B cell (primary cell): Measurements from ENCODE around the gene UBTD1. TPM values are rescaled to one million over a fixed set of nuclear protein-coding genes. Genes with fewer than 3 reads are reported as not detected.
"Not testable (repeated sequence)": the region's sequence is repeated elsewhere in the genome, so short reads cannot be mapped to it uniquely, and the experiment has no call there.

Experiments
- ATAC-seq: fragments of 200-7000 bp; cut with Tn5 transposase; one replicate; pipeline ENCODE4 v1.10.0; 2021; ENCODE audit warnings: low read depth, mild to moderate bottlenecking, moderate number of reproducible peaks, moderate library complexity
- CTCF ChIA-PET: fragments of 350-600 bp; sonication (Branson Sonifier 250); formaldehyde crosslinking; loops from one replicate; lab custom pipeline; 2021; ENCODE audit warnings: antibody characterized with exemption, inconsistent platforms; lab: Charles Lee
- POLR2A ChIA-PET: fragments of 350-600 bp; sonication (Branson Sonifier 250); formaldehyde crosslinking; loops from one replicate; lab custom pipeline; 2021; ENCODE audit warnings: antibody characterized with exemption; lab: Charles Lee
- DNase-seq: peaks from one replicate; pipeline ENCODE4 v3.0.0; 2013
- H2AFZ ChIP-seq: 2 replicates; pipeline ENCODE4 v1.6.1; 2012; ENCODE audit warnings: mild to moderate bottlenecking, low read depth, low read length; ENCODE audit not compliant: insufficient read depth, poor library complexity, severe bottlenecking
- H3K27ac ChIP-seq, 2 donors: 1 replicate in 1 of 2; 2 replicates in 1 of 2; pipeline ENCODE4 v1.5.1; 2012 to 2013; ENCODE audit warnings: low read length in 2 of 2, mild to moderate bottlenecking in 2 of 2, moderate library complexity in 1 of 2
- H3K27me3 ChIP-seq, 4 experiments: fragments of 200-600 bp in 1 of 4; sonication (generic) in 1 of 4; replicated peaks in 1 of 4; 1 replicate in 2 of 4; 2 replicates in 2 of 4; pipeline versions ENCODE4 v1.6.1 to v1.7.0; 2013 to 2016; ENCODE audit warnings: low read length in 3 of 4, mild to moderate bottlenecking in 2 of 4, mixed read lengths in 1 of 4, moderate library complexity in 1 of 4; ENCODE audit not compliant: insufficient read depth in 4 of 4, control insufficient read depth in 3 of 4; ENCODE audit errors: control extremely low read depth in 1 of 4
- H3K36me3 ChIP-seq, 2 experiments: replicated peaks in 1 of 2; 1 replicate in 1 of 2; 2 replicates in 1 of 2; pipeline versions ENCODE4 v1.6.1 to v1.7.1; 2013; ENCODE audit warnings: low read length in 1 of 2; ENCODE audit not compliant: insufficient read depth in 2 of 2, control insufficient read depth in 1 of 2; ENCODE audit errors: control extremely low read depth in 1 of 2, extremely low read depth in 1 of 2
- H3K4me1 ChIP-seq, 2 donors: fragments of 200-600 bp in 1 of 2; sonication (generic) in 1 of 2; 1 replicate in 1 of 2; 2 replicates in 1 of 2; pipeline versions ENCODE4 v1.5.1 to v1.6.1; 2013 to 2017; ENCODE audit warnings: low read length in 2 of 2; ENCODE audit not compliant: control insufficient read depth in 2 of 2, insufficient read depth in 2 of 2
- H3K4me2 ChIP-seq: replicated peaks from 2 replicates; pipeline ENCODE3; 2012; ENCODE audit warnings: mild to moderate bottlenecking, low read depth, low read length; ENCODE audit not compliant: poor library complexity, severe bottlenecking
- H3K4me3 ChIP-seq, 5 experiments: fragments of 200-600 bp in 1 of 5; sonication (generic) in 1 of 5; 1 replicate in 3 of 5; 2 replicates in 2 of 5; pipeline versions ENCODE4 v1.5.1 to v1.7.0; 2011 to 2016; ENCODE audit warnings: low read length in 4 of 5, mild to moderate bottlenecking in 4 of 5, low read depth in 2 of 5, control low read depth in 1 of 5, moderate library complexity in 1 of 5; ENCODE audit not compliant: insufficient read depth in 1 of 5; ENCODE audit errors: control extremely low read depth in 1 of 5, extremely low read depth in 1 of 5
- H3K79me2 ChIP-seq: fragments of 200-600 bp; sonication (generic); one replicate; pipeline ENCODE4 v1.6.0; 2016; ENCODE audit warnings: low read length; ENCODE audit not compliant: control insufficient read depth, insufficient read depth
- H3K9ac ChIP-seq: fragments of 200-600 bp; sonication (generic); 2 replicates; pipeline ENCODE4 v1.6.1; 2017; ENCODE audit warnings: mild to moderate bottlenecking, low read length, moderate library complexity
- H3K9me3 ChIP-seq, 3 donors: one replicate each; pipeline versions ENCODE4 v1.6.1 to v1.7.1; 2013; ENCODE audit warnings: low read length in 2 of 3; ENCODE audit not compliant: control insufficient read depth in 2 of 3, insufficient read depth in 1 of 3; ENCODE audit errors: control extremely low read depth in 1 of 3
- H4K20me1 ChIP-seq: 2 replicates; pipeline ENCODE4 v1.6.0; 2012; ENCODE audit warnings: mild to moderate bottlenecking, low read length; ENCODE audit not compliant: insufficient read depth, control insufficient read depth, poor library complexity, severe bottlenecking
- H3K27ac Mint-ChIP-seq: one replicate; pipeline ENCODE4 v1.8.0; 2021; ENCODE audit warnings: mixed read lengths
- H3K27me3 Mint-ChIP-seq: one replicate; pipeline ENCODE4 v1.8.0; 2021; ENCODE audit warnings: mixed read lengths
- H3K4me1 Mint-ChIP-seq: one replicate; pipeline ENCODE4 v1.8.0; 2021; ENCODE audit warnings: mixed read lengths
- H3K4me3 Mint-ChIP-seq: one replicate; pipeline ENCODE4 v1.8.0; 2021; ENCODE audit warnings: mixed read lengths
- H3K9me3 Mint-ChIP-seq: one replicate; pipeline ENCODE4 v1.8.0; 2022; ENCODE audit warnings: mixed read lengths; ENCODE audit not compliant: insufficient read depth
- EZH2 ChIP-seq: IDR thresholded peaks from 2 replicates; pipeline ENCODE4 v1.6.1; 2012; ENCODE audit warnings: borderline replicate concordance, low read depth, mild to moderate bottlenecking, moderate library complexity, low read length; ENCODE audit not compliant: insufficient read depth, poor library complexity, severe bottlenecking
- WGBS: methylation state at CpG from one replicate; pipeline ENCODE4 v1.1.5; 2013; ENCODE audit warnings: missing lambda C conversion rate; ENCODE audit not compliant: insufficient coverage; 5-methylcytosine and 5-hydroxymethylcytosine counted together
- intact Hi-C: fragments of 100-400 bp; cut with micrococcal nuclease; formaldehyde crosslinking; loops from one replicate; pipeline ENCODE4 v1.10.0; 2022
- polyA plus RNA-seq: library from polyadenylated mRNA; depleted of rRNA; stranded (reverse); fragments of >200 nt; gene quantifications from 2 replicates; pipeline ENCODE4 v1.2.3, GENCODE V29; 2012
- total RNA-seq, 2 donors: library from RNA; stranded (reverse); fragments of 120-200 nt in 1 of 2; gene quantifications; 1 replicate in 1 of 2; 2 replicates in 1 of 2; pipeline versions ENCODE4 v1.2.3 to v1.2.4, GENCODE V29; 2013 to 2022
- TF ChIP-seq, protein P1 (sequence below): fragments of 200-600 bp; IDR thresholded peaks from one replicate; pipeline ENCODE4 v1.8.0; 2022; ENCODE audit warnings: antibody characterized with exemption, mild to moderate bottlenecking

The UBTD1 gene
- total and polyA plus RNA-seq, 2 donors (not counting 1 experiment from before 2014, with no cell fraction given) = 1.3 to 1.8 TPM

DNA sequence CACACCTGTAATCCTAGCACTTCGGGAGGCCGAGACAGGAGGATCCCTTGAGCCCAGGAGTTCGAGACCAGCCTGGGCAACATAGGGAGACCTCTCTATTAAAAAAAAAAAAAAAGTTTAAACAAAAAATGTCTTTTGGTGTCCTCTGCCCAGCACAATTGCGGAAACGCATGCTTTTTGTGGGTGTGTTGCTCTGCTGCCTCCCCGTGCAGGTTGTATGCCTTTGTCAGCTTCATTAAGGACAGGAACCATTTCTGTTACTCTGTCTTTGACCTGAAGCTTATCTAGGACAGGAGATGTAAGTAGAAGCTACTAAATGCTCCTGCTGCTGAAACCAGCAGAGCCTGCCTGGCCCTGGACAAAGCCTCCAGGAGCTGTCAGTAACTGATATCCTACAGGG lies 52.5 kb downstream of the UBTD1 start:
- Histone ChIP-seq H3K9ac (no peak overlapping the region), H3K36me3 (no peaks in the 10 kb centered on the region), H4K20me1 (no peaks in the 10 kb centered on the region), H3K79me2 (no peaks in the 10 kb centered on the region), H3K9me3 (peaks cover 0 to 9% (median 0%) of the 10 kb centered on the region in 3 donors), H3K4me2 (no peak overlapping the region), H3K4me1 (no peaks in the 10 kb centered on the region), H3K27me3 (no peaks in the 10 kb centered on the region), H2AFZ (no peak overlapping the region), H3K4me3 (no peak overlapping the region), H3K27ac (no peak overlapping the region)
- intact Hi-C loops = no loop called here
- Mint-ChIP-seq H3K27ac (no peak overlapping the region), H3K27me3 (peaks cover 3% of the 10 kb centered on the region), H3K9me3 (peaks cover 3% of the 10 kb centered on the region), H3K4me1 (no peaks in the 10 kb centered on the region), H3K4me3 (no peak overlapping the region)
- WGBS = 100% methylated on average over 3 of the region's 6 CpGs
- POLR2A ChIA-PET = interaction anchor here (0.7 kb wide), 1 partner anchor 143 kb away, joined by 4 read pairs; no protein-coding TSS in a partner anchor
- CTCF ChIA-PET = interaction anchor here (0.7 to 6.8 kb wide), 7 partner anchors 16 to 273 kb away, joined by 3 to 96 read pairs (median 5); no protein-coding TSS in a partner anchor
- DNase-seq = no peak
- no peak for ATAC-seq
- TF ChIP-seq, protein P1, sequence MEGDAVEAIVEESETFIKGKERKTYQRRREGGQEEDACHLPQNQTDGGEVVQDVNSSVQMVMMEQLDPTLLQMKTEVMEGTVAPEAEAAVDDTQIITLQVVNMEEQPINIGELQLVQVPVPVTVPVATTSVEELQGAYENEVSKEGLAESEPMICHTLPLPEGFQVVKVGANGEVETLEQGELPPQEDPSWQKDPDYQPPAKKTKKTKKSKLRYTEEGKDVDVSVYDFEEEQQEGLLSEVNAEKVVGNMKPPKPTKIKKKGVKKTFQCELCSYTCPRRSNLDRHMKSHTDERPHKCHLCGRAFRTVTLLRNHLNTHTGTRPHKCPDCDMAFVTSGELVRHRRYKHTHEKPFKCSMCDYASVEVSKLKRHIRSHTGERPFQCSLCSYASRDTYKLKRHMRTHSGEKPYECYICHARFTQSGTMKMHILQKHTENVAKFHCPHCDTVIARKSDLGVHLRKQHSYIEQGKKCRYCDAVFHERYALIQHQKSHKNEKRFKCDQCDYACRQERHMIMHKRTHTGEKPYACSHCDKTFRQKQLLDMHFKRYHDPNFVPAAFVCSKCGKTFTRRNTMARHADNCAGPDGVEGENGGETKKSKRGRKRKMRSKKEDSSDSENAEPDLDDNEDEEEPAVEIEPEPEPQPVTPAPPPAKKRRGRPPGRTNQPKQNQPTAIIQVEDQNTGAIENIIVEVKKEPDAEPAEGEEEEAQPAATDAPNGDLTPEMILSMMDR = no peak
- TF ChIP-seq EZH2 = no peak

DNA sequence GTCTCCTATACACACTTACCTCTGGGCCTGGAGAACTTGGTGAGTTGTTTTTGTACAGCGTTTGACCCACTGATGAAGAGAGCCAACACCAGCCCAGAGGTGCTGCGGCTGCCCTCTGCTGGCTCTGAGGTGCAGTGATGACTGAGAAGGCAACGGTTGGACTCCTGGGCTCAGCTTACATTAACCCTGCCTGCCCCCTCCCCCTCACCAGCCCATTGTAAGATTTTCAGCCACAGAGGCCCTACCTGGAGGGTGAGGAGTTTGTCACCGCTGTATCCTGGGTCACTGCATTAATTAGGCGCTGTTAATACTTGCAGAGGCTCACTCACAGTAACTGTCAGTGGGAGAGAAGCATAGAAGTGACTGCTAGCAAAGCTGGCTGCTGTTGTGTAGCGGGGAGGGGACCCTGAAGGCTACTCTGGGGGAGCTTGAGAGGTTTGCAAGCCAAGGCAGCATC lies 54.9 kb downstream of the UBTD1 start:
- H3K4me3 Mint-ChIP-seq = no peak overlapping the region
- no peaks in the 10 kb centered on the region for H3K4me1 Mint-ChIP-seq
- peaks cover 3% of the 10 kb centered on the region for H3K9me3 Mint-ChIP-seq
- H3K9ac ChIP-seq = no peak overlapping the region
- peaks cover 0 to 9% (median 0%) of the 10 kb centered on the region in 3 donors for H3K9me3 ChIP-seq
- H3K27me3 Mint-ChIP-seq = no peaks in the 10 kb centered on the region
- no peak overlapping the region for H3K4me3 ChIP-seq
- no peak overlapping the region for H3K4me2 ChIP-seq
- POLR2A ChIA-PET = no interaction called here
- peak; percentile 81 for ATAC-seq
- no peak for TF ChIP-seq EZH2
- TF ChIP-seq, protein P1 = peak; percentile 73
- H2AFZ ChIP-seq = no peak overlapping the region
- intact Hi-C loops = loop anchor here (2.0 kb wide), 1 partner anchor 275 kb away; no protein-coding TSS in a partner anchor
- WGBS = 52% methylated on average over 3 of the region's 6 CpGs
- H3K36me3 ChIP-seq = no peaks in the 10 kb centered on the region
- no peak overlapping the region for H3K27ac Mint-ChIP-seq
- no peaks in the 10 kb centered on the region for H3K79me2 ChIP-seq
- no peaks in the 10 kb centered on the region for H4K20me1 ChIP-seq
- H3K4me1 ChIP-seq = no peaks in the 10 kb centered on the region
- peak; percentile 59 for DNase-seq
- no peaks in the 10 kb centered on the region for H3K27me3 ChIP-seq
- CTCF ChIA-PET = interaction anchor here (0.7 to 6.8 kb wide), 24 partner anchors 9 to 481 kb away, joined by 3 to 96 read pairs (median 4); partner anchors contain the start of genes ANKRD2 and RRP12
- no peak overlapping the region for H3K27ac ChIP-seq

DNA sequence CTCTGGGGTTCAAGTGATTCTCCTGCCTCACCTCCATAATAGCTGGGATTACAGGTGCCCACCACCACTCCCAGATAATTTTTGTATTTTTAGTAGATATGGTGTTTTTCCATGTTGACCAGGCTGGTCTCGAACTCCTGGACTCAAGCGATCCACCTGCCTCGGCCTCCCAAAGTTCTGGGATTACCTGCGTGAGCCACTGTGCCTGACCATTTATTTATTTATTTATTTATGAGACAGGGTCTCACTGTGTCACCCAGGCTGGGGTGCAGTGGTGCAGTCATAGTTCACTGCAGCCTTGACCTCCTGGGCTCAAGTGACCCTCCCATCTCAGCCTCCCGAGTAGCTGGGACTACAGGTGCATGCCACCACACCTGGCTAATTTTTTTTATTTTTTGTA lies 55.6 kb downstream of the UBTD1 start:
- H3K4me1 ChIP-seq, H3K79me2 ChIP-seq, H3K4me2 ChIP-seq, H3K9ac ChIP-seq, H3K4me3 Mint-ChIP-seq, H3K36me3 ChIP-seq, H3K9me3 Mint-ChIP-seq, POLR2A ChIA-PET, H3K27ac ChIP-seq, H4K20me1 ChIP-seq, H2AFZ ChIP-seq, H3K9me3 ChIP-seq, H3K4me1 Mint-ChIP-seq, H3K4me3 ChIP-seq, H3K27me3 Mint-ChIP-seq, H3K27me3 ChIP-seq, H3K27ac Mint-ChIP-seq, intact Hi-C loops, ATAC-seq, DNase-seq: not testable (repeated sequence)
- 100% methylated on average over 1 of the region's 5 CpGs for WGBS
- CTCF ChIA-PET = interaction anchor here (0.7 to 6.8 kb wide), 16 partner anchors 10 to 275 kb away, joined by 3 to 96 read pairs (median 4); partner anchors contain the start of genes ANKRD2 and RRP12
